GM12878 (cell line): ENCODE results near the gene TM7SF2. TPM values are rescaled to one million over a fixed set of nuclear protein-coding genes. Genes with fewer than 3 reads are reported as not detected.

Source experiments
- BHLHE40 ChIP-seq, 2 experiments: fragments of 450-650 bp in 1 of 2; IDR thresholded peaks; 2 replicates each; pipeline ENCODE4 v1.6.1; 2011 to 2017; ENCODE audit warnings: low read depth in 2 of 2, borderline replicate concordance in 1 of 2, improper control_type of control experiment in 1 of 2, low read length in 1 of 2, mild to moderate bottlenecking in 1 of 2
- CBX3 ChIP-seq: fragments of 200-600 bp; sonication (generic); IDR thresholded peaks from 2 replicates; pipeline ENCODE4 v1.6.1; 2016; ENCODE audit warnings: low read depth, borderline replicate concordance
- GABPA ChIP-seq: IDR thresholded peaks from 2 replicates; pipeline ENCODE4 v1.6.1; 2014; ENCODE audit warnings: antibody characterized with exemption, low read depth, mild to moderate bottlenecking, inconsistent platforms
- IRF4 ChIP-seq: IDR thresholded peaks from 2 replicates; pipeline ENCODE4 v1.6.1; 2011; ENCODE audit warnings: low read depth, low read length
- JUNB ChIP-seq: IDR thresholded peaks from 2 replicates; pipeline ENCODE4 v1.6.1; 2016; ENCODE audit warnings: antibody characterized with exemption, mild to moderate bottlenecking
- KAT2A ChIP-seq: conservative IDR thresholded peaks from 2 replicates; pipeline ENCODE4 v1.6.1; 2011; ENCODE audit warnings: low read depth, low read length; ENCODE audit not compliant: control insufficient read depth
- MTA2 ChIP-seq: fragments of 450-650 bp; IDR thresholded peaks from 2 replicates; pipeline ENCODE4 v1.6.1; 2016; ENCODE audit warnings: low read depth, mild to moderate bottlenecking, moderate library complexity
- MXI1 ChIP-seq: fragments of 150-350 bp; IDR thresholded peaks from 2 replicates; pipeline ENCODE4 v1.6.1; 2011; ENCODE audit warnings: low read depth, mild to moderate bottlenecking, inconsistent platforms, low read length, improper control_type of control experiment
- NBN ChIP-seq: fragments of 450-650 bp; IDR thresholded peaks from 2 replicates; pipeline ENCODE4 v1.6.1; 2016
- POLR2AphosphoS2 ChIP-seq: IDR thresholded peaks from 2 replicates; pipeline ENCODE4 v1.6.1; 2011; ENCODE audit warnings: low read depth, mild to moderate bottlenecking, low read length, improper control_type of control experiment, moderate library complexity
- RFX5 ChIP-seq: IDR thresholded peaks from 2 replicates; pipeline ENCODE4 v1.6.1; 2011; ENCODE audit warnings: low read depth, low read length, improper control_type of control experiment
- ZNF207 ChIP-seq: fragments of 450-650 bp; IDR thresholded peaks from 2 replicates; pipeline ENCODE4 v1.6.1; 2014; ENCODE audit warnings: antibody characterized with exemption, mild to moderate bottlenecking, borderline replicate concordance
- ZNF217 ChIP-seq: fragments of 450-650 bp; IDR thresholded peaks from 2 replicates; pipeline ENCODE4 v1.6.1; 2017; ENCODE audit warnings: antibody characterized with exemption, mild to moderate bottlenecking
- ZNF592 ChIP-seq: fragments of 450-650 bp; IDR thresholded peaks from 2 replicates; pipeline ENCODE4 v1.6.1; 2017; ENCODE audit warnings: mild to moderate bottlenecking, moderate library complexity
- polyA plus RNA-seq, 11 experiments: library from polyadenylated mRNA; depleted of rRNA in 4 of 11; unstranded in 6 of 11; stranded (reverse) in 5 of 11; fragments of >200 nt; fragmentation: Nextera tagmentation in 4 of 11; fragmentation: Illumina TruSeq in 1 of 11; extraction: Ambion mirVana in 4 of 11; extraction: Trizol in 1 of 11; gene quantifications; 1 replicate in 1 of 11; 2 replicates in 10 of 11; pipeline versions ENCODE4 v1.2.1 to v1.2.3, GENCODE V29; 2011 to 2016; ENCODE audit warnings: inconsistent platforms in 2 of 11, missing spikeins in 2 of 11, low read depth in 1 of 11
- total RNA-seq, 4 experiments: library from RNA; depleted of rRNA in 3 of 4; stranded (reverse); fragments of >200 nt in 3 of 4; fragmentation: Illumina TruSeq in 1 of 4; extraction: Trizol in 1 of 4; gene quantifications; 2 replicates each; pipeline versions ENCODE4 v1.2.1 to v1.2.3, GENCODE V29; 2013 to 2021
- TF ChIP-seq, protein P1 (sequence below): fragments of 450-650 bp; IDR thresholded peaks from 2 replicates; pipeline ENCODE4 v1.6.1; 2017; ENCODE audit warnings: antibody characterized with exemption, mild to moderate bottlenecking, moderate library complexity
- TF ChIP-seq, protein P2 (sequence below): IDR thresholded peaks from 2 replicates; pipeline ENCODE4 v1.6.1; 2011; ENCODE audit warnings: low read depth, low read length, improper control_type of control experiment, borderline replicate concordance
- TF ChIP-seq, protein P3 (sequence below): fragments of 150-350 bp; IDR thresholded peaks from 2 replicates; pipeline ENCODE4 v1.6.1; 2016; ENCODE audit warnings: low read depth, low read length
- TF ChIP-seq, protein P4 (sequence below): IDR thresholded peaks from 2 replicates; pipeline ENCODE4 v1.6.1; 2012; ENCODE audit warnings: low read depth, low read length, improper control_type of control experiment

The TM7SF2 gene
- total and polyA plus RNA-seq, 10 of the 15 experiments (the other 5 are each of a cell fraction or from before 2014, with no cell fraction given), result 0.52 to 57.7 (median 20.7) TPM

- TF ChIP-seq, protein P1, sequence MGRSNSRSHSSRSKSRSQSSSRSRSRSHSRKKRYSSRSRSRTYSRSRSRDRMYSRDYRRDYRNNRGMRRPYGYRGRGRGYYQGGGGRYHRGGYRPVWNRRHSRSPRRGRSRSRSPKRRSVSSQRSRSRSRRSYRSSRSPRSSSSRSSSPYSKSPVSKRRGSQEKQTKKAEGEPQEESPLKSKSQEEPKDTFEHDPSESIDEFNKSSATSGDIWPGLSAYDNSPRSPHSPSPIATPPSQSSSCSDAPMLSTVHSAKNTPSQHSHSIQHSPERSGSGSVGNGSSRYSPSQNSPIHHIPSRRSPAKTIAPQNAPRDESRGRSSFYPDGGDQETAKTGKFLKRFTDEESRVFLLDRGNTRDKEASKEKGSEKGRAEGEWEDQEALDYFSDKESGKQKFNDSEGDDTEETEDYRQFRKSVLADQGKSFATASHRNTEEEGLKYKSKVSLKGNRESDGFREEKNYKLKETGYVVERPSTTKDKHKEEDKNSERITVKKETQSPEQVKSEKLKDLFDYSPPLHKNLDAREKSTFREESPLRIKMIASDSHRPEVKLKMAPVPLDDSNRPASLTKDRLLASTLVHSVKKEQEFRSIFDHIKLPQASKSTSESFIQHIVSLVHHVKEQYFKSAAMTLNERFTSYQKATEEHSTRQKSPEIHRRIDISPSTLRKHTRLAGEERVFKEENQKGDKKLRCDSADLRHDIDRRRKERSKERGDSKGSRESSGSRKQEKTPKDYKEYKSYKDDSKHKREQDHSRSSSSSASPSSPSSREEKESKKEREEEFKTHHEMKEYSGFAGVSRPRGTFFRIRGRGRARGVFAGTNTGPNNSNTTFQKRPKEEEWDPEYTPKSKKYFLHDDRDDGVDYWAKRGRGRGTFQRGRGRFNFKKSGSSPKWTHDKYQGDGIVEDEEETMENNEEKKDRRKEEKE, result no peak
- TF ChIP-seq MXI1, result peak; percentile 43; the same call in 1 of the 2 replicates
- TF ChIP-seq ZNF217, result no peak
- TF ChIP-seq KAT2A, result no peak
- no peak for TF ChIP-seq NBN
- TF ChIP-seq, protein P2, sequence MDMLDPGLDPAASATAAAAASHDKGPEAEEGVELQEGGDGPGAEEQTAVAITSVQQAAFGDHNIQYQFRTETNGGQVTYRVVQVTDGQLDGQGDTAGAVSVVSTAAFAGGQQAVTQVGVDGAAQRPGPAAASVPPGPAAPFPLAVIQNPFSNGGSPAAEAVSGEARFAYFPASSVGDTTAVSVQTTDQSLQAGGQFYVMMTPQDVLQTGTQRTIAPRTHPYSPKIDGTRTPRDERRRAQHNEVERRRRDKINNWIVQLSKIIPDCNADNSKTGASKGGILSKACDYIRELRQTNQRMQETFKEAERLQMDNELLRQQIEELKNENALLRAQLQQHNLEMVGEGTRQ, result no peak; the same call in 1 of the 2 replicates
- no peak for TF ChIP-seq CBX3
- TF ChIP-seq, protein P3, sequence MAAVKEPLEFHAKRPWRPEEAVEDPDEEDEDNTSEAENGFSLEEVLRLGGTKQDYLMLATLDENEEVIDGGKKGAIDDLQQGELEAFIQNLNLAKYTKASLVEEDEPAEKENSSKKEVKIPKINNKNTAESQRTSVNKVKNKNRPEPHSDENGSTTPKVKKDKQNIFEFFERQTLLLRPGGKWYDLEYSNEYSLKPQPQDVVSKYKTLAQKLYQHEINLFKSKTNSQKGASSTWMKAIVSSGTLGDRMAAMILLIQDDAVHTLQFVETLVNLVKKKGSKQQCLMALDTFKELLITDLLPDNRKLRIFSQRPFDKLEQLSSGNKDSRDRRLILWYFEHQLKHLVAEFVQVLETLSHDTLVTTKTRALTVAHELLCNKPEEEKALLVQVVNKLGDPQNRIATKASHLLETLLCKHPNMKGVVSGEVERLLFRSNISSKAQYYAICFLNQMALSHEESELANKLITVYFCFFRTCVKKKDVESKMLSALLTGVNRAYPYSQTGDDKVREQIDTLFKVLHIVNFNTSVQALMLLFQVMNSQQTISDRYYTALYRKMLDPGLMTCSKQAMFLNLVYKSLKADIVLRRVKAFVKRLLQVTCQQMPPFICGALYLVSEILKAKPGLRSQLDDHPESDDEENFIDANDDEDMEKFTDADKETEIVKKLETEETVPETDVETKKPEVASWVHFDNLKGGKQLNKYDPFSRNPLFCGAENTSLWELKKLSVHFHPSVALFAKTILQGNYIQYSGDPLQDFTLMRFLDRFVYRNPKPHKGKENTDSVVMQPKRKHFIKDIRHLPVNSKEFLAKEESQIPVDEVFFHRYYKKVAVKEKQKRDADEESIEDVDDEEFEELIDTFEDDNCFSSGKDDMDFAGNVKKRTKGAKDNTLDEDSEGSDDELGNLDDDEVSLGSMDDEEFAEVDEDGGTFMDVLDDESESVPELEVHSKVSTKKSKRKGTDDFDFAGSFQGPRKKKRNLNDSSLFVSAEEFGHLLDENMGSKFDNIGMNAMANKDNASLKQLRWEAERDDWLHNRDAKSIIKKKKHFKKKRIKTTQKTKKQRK, result no peak
- TF ChIP-seq GABPA, result no peak
- TF ChIP-seq, protein P4, sequence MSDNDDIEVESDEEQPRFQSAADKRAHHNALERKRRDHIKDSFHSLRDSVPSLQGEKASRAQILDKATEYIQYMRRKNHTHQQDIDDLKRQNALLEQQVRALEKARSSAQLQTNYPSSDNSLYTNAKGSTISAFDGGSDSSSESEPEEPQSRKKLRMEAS, result no peak
- peak; percentile 44; the same call in 1 of the 2 replicates for TF ChIP-seq IRF4
- peak; percentile 49; the same call in 1 of the 2 replicates for TF ChIP-seq MTA2
- TF ChIP-seq RFX5, result 0 out of 2 replicates have a peak, but pooled peaks have one; percentile 18
- no peak for TF ChIP-seq POLR2AphosphoS2
- TF ChIP-seq JUNB, result peak; percentile 43; the same call in 1 of the 2 replicates
- TF ChIP-seq ZNF207, result no peak
- no peak for TF ChIP-seq BHLHE40 (IDR thresholded peaks at IDR 0.05; ENCODE audit: borderline replicate concordance in 1 of 2, low read depth in 2 of 2, low read length in 1 of 2)
- no peak for TF ChIP-seq ZNF592
These were observed 47.3 kb downstream of the TM7SF2 start (continued) for GRCh38 chr11:65159012-65159411.
